K562 (cell line): ENCODE measurements around the gene ARHGEF33. TPM values are rescaled to one million over a fixed set of nuclear protein-coding genes. Genes with fewer than 3 reads are reported as not detected.

Source experiments
- ATAC-seq: fragments of 200-7000 bp; cut with Tn5 transposase; 3 replicates; pipeline ENCODE4 v1.9.1; 2020; ENCODE audit warnings: moderate library complexity
- BruUV-seq: library from RNA; stranded (reverse); fragments of 400-500 nt; replicated peaks from 2 replicates; lab custom pipeline; 2021; lab: Mats Ljungman, UMichigan
- CTCF ChIA-PET: fragments of 300-600 bp; formaldehyde crosslinking; extraction: SDS; loops from one replicate; lab custom pipeline; 2021; ENCODE audit warnings: low intra/inter-chr PET ratio; lab: Yijun Ruan, JAX
- POLR2A ChIA-PET: fragments of 300-600, 350-650 bp; sonication (Branson Sonifier 250); formaldehyde crosslinking; extraction: SDS; loops from one replicate; lab custom pipeline; 2021; ENCODE audit warnings: antibody characterized with exemption, inconsistent platforms; lab: Yijun Ruan, JAX
- DNase-seq, 4 experiments: peaks; one replicate each; pipeline versions ENCODE4 v3.0.0 to v3.0.0-alpha.2; 2011 to 2018; ENCODE audit warnings: low spot score in 3 of 4, mixed read lengths in 3 of 4; ENCODE audit errors: extremely low read depth in 1 of 4
- FAIRE-seq: peaks from 2 replicates; lab custom pipeline; 2011; peaks lifted over from hg19 to GRCh38; lab: Jason Lieb, UNC
- H2AFZ ChIP-seq: 2 replicates; pipeline ENCODE4 v1.6.0; 2011; ENCODE audit warnings: low read depth, low read length, control low read depth, inconsistent platforms
- H3K27ac ChIP-seq: fragments of 200-600 bp; 3 replicates; pipeline ENCODE4 v1.8.0; 2011; ENCODE audit warnings: low read depth, mild to moderate bottlenecking, control low read depth, inconsistent platforms, low read length, moderate library complexity, mixed read lengths; ENCODE audit errors: extremely low read depth
- H3K27me3 ChIP-seq, 2 experiments: fragments of 300-600 bp in 1 of 2; 2 replicates in 1 of 2; 3 replicates in 1 of 2; pipeline versions ENCODE4 v1.6.0 to v1.8.0; 2011; ENCODE audit warnings: inconsistent platforms in 2 of 2, low read length in 2 of 2, mild to moderate bottlenecking in 1 of 2, mixed read lengths in 1 of 2, moderate library complexity in 1 of 2; ENCODE audit not compliant: control insufficient read depth in 2 of 2, insufficient read depth in 2 of 2
- H3K36me3 ChIP-seq: fragments of 300-600 bp; 3 replicates; pipeline ENCODE4 v1.8.0; 2011; ENCODE audit warnings: mild to moderate bottlenecking, low read length, inconsistent platforms; ENCODE audit not compliant: control insufficient read depth, insufficient read depth
- H3K4me1 ChIP-seq, 2 experiments: fragments of 200-600 bp in 1 of 2; replicated peaks in 1 of 2; 2 replicates in 1 of 2; 3 replicates in 1 of 2; pipeline versions ENCODE4 v1.5.1 to v1.8.0; 2011; ENCODE audit warnings: inconsistent platforms in 2 of 2, low read length in 2 of 2, mild to moderate bottlenecking in 1 of 2, mixed read lengths in 1 of 2, moderate library complexity in 1 of 2; ENCODE audit not compliant: control insufficient read depth in 2 of 2, insufficient read depth in 2 of 2
- H3K4me2 ChIP-seq: 2 replicates; pipeline ENCODE4 v1.6.1; 2011; ENCODE audit warnings: low read length, control low read depth, inconsistent platforms, mixed read lengths; ENCODE audit not compliant: insufficient read depth
- H3K4me3 ChIP-seq: fragments of 200-600 bp; sonication (generic), shearing (Covaris generic); 2 replicates; pipeline ENCODE4 v1.5.1; 2016; ENCODE audit warnings: control low read depth, inconsistent platforms
- H3K79me2 ChIP-seq: fragments of 200-600 bp; 3 replicates; pipeline ENCODE4 v1.8.0; 2011; ENCODE audit warnings: low read length, inconsistent platforms; ENCODE audit not compliant: control insufficient read depth, insufficient read depth
- H3K9ac ChIP-seq, 2 experiments: 2 replicates each; pipeline versions ENCODE4 v1.6.0 to v1.6.1; 2011; ENCODE audit warnings: low read depth in 2 of 2, low read length in 2 of 2, control low read depth in 1 of 2, inconsistent platforms in 1 of 2, mild to moderate bottlenecking in 1 of 2, mixed read lengths in 1 of 2; ENCODE audit not compliant: insufficient read depth in 1 of 2
- H3K9me1 ChIP-seq: one replicate; pipeline ENCODE4 v1.6.0; 2011; ENCODE audit warnings: inconsistent platforms, mild to moderate bottlenecking, low read length, moderate library complexity; ENCODE audit not compliant: control insufficient read depth, insufficient read depth
- H3K9me3 ChIP-seq: replicated peaks from 2 replicates; pipeline ENCODE4 v1.5.1; 2011; ENCODE audit warnings: low read depth, low read length, inconsistent platforms; ENCODE audit not compliant: control insufficient read depth, insufficient read depth
- H4K20me1 ChIP-seq: replicated peaks from 2 replicates; pipeline ENCODE4 v1.6.1; 2011; ENCODE audit warnings: low read length, inconsistent platforms, mixed read lengths; ENCODE audit not compliant: control insufficient read depth, insufficient read depth
- ATF1 ChIP-seq, 2 experiments: fragments of 450-650 bp in 1 of 2; IDR thresholded peaks; 2 replicates each; pipeline ENCODE4 v1.6.1; 2016; ENCODE audit warnings: missing compliant biosample characterization in 1 of 2, missing genetic modification characterization in 1 of 2
- DPF2 ChIP-seq: fragments of 450-650 bp; IDR thresholded peaks from 2 replicates; pipeline ENCODE4 v1.6.1; 2016
- EP300 ChIP-seq: IDR thresholded peaks from 2 replicates; pipeline ENCODE4 v1.6.1; 2012; ENCODE audit warnings: low read length, improper control_type of control experiment
- HDAC2 ChIP-seq: fragments of 450-650 bp; IDR thresholded peaks from 2 replicates; pipeline ENCODE4 v1.6.1; 2016; ENCODE audit warnings: mild to moderate bottlenecking
- HLTF ChIP-seq: fragments of 450-650 bp; IDR thresholded peaks from 2 replicates; pipeline ENCODE4 v1.6.1; 2016
- PHF20 ChIP-seq: fragments of 450-650 bp; IDR thresholded peaks from 2 replicates; pipeline ENCODE4 v1.6.1; 2018; ENCODE audit not compliant: partially characterized antibody
- SAFB ChIP-seq: fragments of 200-400 bp; formaldehyde crosslinking; IDR thresholded peaks from 2 replicates; pipeline ENCODE4 v1.6.1; 2017; ENCODE audit warnings: low read depth, low read length, borderline replicate concordance
- XRCC5 ChIP-seq: fragments of 200-400 bp; formaldehyde crosslinking; IDR thresholded peaks from 2 replicates; pipeline ENCODE4 v1.6.1; 2017; ENCODE audit warnings: low read depth, mild to moderate bottlenecking, low read length
- ZNF184 ChIP-seq: sonication (generic); formaldehyde crosslinking; IDR thresholded peaks from 2 replicates; pipeline ENCODE4 v1.5.0; 2020; ENCODE audit warnings: missing genetic modification reagents
- ZNF444 ChIP-seq: fragments of 250-450 bp; sonication (Bioruptor Pico); IDR thresholded peaks from 2 replicates; pipeline ENCODE4 v1.4.0; 2020; ENCODE audit warnings: mild to moderate bottlenecking, moderate library complexity
- ZNF75A ChIP-seq: fragments of 450-650 bp; formaldehyde crosslinking; IDR thresholded peaks from 2 replicates; pipeline ENCODE4 v1.4.0; 2020; ENCODE audit warnings: mild to moderate bottlenecking
- WGBS: fragments of 100-300 bp; shearing (Covaris generic); methylation state at CpG from one replicate; pipeline ENCODE4 v1.1.6; 2016; ENCODE audit warnings: low coverage, mixed read lengths; ENCODE audit not compliant: insufficient coverage; ENCODE audit errors: missing lambda C conversion rate; 5-methylcytosine and 5-hydroxymethylcytosine counted together
- in situ Hi-C: fragments of 300-500 bp; cut with MboI; formaldehyde crosslinking; loops from 4 replicates; pipeline ENCODE4 v1.15.0; 2018; ENCODE audit warnings: inconsistent platforms, mixed read lengths
- intact Hi-C: fragments of 100-400 bp; cut with micrococcal nuclease; formaldehyde crosslinking; loops from 2 replicates; pipeline ENCODE4 v1.14.2; 2022
- polyA plus RNA-seq, 8 experiments: library from polyadenylated mRNA; depleted of rRNA in 4 of 8; stranded (reverse) in 5 of 8; unstranded in 3 of 8; fragments of >200 nt; fragmentation: Nextera tagmentation in 2 of 8; fragmentation: Illumina TruSeq in 1 of 8; extraction: Ambion mirVana in 2 of 8; extraction: Trizol in 1 of 8; gene quantifications; 2 replicates each; pipeline versions ENCODE4 v1.2.1 to v1.2.3, GENCODE V29; 2011 to 2014; ENCODE audit warnings: inconsistent platforms in 1 of 8, missing spikeins in 1 of 8
- total RNA-seq, 7 experiments: library from RNA; depleted of rRNA in 6 of 7; stranded (reverse); fragments of >200 nt in 6 of 7; fragmentation: Illumina TruSeq in 2 of 7; extraction: Trizol in 2 of 7; gene quantifications; 2 replicates each; pipeline versions ENCODE4 v1.2.1 to v1.2.3, GENCODE V29; 2011 to 2021; ENCODE audit warnings: low replicate concordance in 1 of 7
- TF ChIP-seq, protein P1 (sequence below): sonication (generic); formaldehyde crosslinking; IDR thresholded peaks from 2 replicates; pipeline ENCODE4 v1.8.0; 2023; ENCODE audit warnings: mild to moderate bottlenecking, missing genetic modification reagents
- TF ChIP-seq, protein P2 (sequence below): fragments of 200-400 bp; formaldehyde crosslinking; IDR thresholded peaks from 2 replicates; pipeline ENCODE4 v1.6.1; 2017; ENCODE audit warnings: mild to moderate bottlenecking, low read depth, low read length, moderate library complexity

Gene ARHGEF33
- total and polyA plus RNA-seq, 9 of the 15 experiments (the other 6 are each of a cell fraction or from before 2014, with no cell fraction given), result 0.01 to 0.08 (median 0.03) TPM; not detected in 5

DNA sequence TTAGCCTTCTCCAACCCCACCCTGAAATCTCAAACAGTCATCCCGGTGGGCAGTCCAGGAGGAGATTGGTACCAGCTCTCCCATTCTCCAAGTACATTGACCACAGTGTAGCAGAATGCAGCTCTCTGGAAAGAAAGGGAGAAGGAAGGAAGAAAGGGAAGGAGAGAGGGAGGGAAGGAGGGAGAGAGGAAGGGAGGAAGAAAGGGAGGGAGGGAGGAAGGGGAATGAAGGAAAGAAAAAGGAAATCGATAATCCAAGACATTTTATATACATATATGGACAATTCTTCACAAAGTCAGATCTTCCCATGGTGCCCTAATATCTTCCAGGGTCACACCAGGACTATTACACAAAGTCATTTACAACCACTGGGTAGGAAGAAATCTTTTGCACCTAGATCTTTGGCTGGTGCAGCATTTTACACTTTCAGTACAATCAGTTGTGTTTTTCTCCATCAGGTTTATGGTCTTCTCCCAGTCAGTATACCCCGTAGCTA, 58.8 kb downstream of the ARHGEF33 start:
- H3K27ac ChIP-seq, result no peak overlapping the region
- FAIRE-seq, result no peak
- in situ Hi-C loops, result loop anchor here (25.0 kb wide), 1 partner anchor 289 kb away; the partner anchor contains the start of gene CDKL4
- 44% methylated on average over 2 of the region's 3 CpGs for WGBS
- no peaks in the 10 kb centered on the region for H3K9me1 ChIP-seq
- H3K9ac ChIP-seq, result no peak overlapping the region
- H4K20me1 ChIP-seq, result no peaks in the 10 kb centered on the region
- ChIA-PET CTCF (interaction anchor here (0.7 to 1.1 kb wide), 2 partner anchors 279 to 282 kb away, joined by 3 read pairs; no protein-coding TSS in a partner anchor), POLR2A (interaction anchor here (1.0 to 1.1 kb wide), 2 partner anchors 17 to 197 kb away, joined by 4 read pairs; partner anchors contain the start of gene SRSF7)
- intact Hi-C loops, result loop anchor here (5.0 kb wide), 2 partner anchors 104 to 174 kb away; partner anchors contain the start of gene SOS1
- no peak overlapping the region for H2AFZ ChIP-seq
- H3K79me2 ChIP-seq, result no peaks in the 10 kb centered on the region
- H3K4me2 ChIP-seq, result no peak overlapping the region
- no peaks in the 10 kb centered on the region for H3K36me3 ChIP-seq
- H3K27me3 ChIP-seq, result no peaks in the 10 kb centered on the region; a peak in 2 of 5 replicates
- H3K9me3 ChIP-seq, result no peaks in the 10 kb centered on the region
- peaks cover 3 to 10% of the 10 kb centered on the region in 2 experiments; a peak in 3 of 5 replicates for H3K4me1 ChIP-seq
- no peak overlapping the region for H3K4me3 ChIP-seq
- DNase-seq, result no peak
- no TSS peak for BruUV-seq
- no peak for ATAC-seq
- TF ChIP-seq XRCC5 (no peak), DPF2 (no peak), HDAC2 (no peak), ZNF444 (CRISPR knock-in tag) (no peak), ZNF75A (no peak), ZNF184 (CRISPR knock-in tag) (no peak), ATF1 (CRISPR knock-in tag; IDR thresholded peaks at IDR 0.05) (no peak), ATF1 (tag; IDR thresholded peaks at IDR 0.05) (no peak), HLTF (no peak), PHF20 (no peak), SAFB (no peak), EP300 (no peak)
- TF ChIP-seq, protein P1, sequence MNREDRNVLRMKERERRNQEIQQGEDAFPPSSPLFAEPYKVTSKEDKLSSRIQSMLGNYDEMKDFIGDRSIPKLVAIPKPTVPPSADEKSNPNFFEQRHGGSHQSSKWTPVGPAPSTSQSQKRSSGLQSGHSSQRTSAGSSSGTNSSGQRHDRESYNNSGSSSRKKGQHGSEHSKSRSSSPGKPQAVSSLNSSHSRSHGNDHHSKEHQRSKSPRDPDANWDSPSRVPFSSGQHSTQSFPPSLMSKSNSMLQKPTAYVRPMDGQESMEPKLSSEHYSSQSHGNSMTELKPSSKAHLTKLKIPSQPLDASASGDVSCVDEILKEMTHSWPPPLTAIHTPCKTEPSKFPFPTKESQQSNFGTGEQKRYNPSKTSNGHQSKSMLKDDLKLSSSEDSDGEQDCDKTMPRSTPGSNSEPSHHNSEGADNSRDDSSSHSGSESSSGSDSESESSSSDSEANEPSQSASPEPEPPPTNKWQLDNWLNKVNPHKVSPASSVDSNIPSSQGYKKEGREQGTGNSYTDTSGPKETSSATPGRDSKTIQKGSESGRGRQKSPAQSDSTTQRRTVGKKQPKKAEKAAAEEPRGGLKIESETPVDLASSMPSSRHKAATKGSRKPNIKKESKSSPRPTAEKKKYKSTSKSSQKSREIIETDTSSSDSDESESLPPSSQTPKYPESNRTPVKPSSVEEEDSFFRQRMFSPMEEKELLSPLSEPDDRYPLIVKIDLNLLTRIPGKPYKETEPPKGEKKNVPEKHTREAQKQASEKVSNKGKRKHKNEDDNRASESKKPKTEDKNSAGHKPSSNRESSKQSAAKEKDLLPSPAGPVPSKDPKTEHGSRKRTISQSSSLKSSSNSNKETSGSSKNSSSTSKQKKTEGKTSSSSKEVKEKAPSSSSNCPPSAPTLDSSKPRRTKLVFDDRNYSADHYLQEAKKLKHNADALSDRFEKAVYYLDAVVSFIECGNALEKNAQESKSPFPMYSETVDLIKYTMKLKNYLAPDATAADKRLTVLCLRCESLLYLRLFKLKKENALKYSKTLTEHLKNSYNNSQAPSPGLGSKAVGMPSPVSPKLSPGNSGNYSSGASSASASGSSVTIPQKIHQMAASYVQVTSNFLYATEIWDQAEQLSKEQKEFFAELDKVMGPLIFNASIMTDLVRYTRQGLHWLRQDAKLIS (CRISPR knock-in tag), result no peak
- TF ChIP-seq, protein P2, sequence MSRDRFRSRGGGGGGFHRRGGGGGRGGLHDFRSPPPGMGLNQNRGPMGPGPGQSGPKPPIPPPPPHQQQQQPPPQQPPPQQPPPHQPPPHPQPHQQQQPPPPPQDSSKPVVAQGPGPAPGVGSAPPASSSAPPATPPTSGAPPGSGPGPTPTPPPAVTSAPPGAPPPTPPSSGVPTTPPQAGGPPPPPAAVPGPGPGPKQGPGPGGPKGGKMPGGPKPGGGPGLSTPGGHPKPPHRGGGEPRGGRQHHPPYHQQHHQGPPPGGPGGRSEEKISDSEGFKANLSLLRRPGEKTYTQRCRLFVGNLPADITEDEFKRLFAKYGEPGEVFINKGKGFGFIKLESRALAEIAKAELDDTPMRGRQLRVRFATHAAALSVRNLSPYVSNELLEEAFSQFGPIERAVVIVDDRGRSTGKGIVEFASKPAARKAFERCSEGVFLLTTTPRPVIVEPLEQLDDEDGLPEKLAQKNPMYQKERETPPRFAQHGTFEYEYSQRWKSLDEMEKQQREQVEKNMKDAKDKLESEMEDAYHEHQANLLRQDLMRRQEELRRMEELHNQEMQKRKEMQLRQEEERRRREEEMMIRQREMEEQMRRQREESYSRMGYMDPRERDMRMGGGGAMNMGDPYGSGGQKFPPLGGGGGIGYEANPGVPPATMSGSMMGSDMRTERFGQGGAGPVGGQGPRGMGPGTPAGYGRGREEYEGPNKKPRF, result no peak
